HG03378 (cell line): ENCODE results near the gene CARD19.

Experiments
- ATAC-seq: cut with Tn5 transposase; IDR thresholded peaks from one replicate; pipeline ENCODE4 v1.9.1; 2021; ENCODE audit warnings: mild to moderate bottlenecking, moderate library complexity; ENCODE audit not compliant: unreplicated experiment

Gene CARD19

DNA sequence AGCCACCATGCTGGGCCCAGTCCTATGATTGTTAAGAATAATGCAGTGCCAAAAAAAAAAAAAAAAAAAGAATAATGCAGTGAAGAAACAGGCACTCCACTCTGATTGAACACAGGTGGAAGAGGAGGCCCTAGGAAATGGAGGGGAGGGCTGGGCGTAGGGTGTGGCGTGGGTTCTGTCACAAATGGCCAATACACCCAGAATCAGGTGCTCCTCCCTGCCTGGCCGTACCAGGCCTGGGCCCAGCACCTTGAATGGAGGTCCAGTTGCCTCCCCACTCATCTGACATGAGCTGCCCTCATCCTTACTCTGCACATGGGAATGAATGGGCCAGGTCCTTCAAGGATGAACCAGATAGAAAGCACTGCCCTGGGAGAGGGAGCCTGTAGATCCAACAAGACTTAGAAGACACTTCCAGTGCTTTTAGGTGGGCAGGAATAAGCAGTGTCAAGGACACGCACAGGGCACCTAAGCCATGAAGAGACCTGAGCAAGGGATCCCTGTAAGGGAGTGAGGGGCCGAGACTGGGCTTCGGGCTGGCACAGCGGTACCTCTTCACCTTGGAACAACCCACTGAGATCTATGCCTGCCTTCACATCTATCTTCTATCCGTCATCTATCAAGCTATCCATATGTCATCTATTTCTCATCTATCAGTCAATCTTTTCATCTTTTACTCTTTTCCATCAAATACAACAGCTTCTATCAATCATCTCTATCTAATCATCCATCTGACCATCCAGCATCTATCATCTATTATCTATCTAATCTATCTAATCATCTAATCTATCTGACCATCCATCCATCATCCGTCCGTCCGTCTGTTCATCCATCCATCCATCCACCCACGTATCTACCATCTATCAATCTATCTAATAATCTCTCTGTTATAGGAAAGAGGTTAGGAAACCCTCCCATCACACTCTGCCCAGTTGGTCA, 22.2 kb downstream of the CARD19 start:
- no peak for ATAC-seq

DNA sequence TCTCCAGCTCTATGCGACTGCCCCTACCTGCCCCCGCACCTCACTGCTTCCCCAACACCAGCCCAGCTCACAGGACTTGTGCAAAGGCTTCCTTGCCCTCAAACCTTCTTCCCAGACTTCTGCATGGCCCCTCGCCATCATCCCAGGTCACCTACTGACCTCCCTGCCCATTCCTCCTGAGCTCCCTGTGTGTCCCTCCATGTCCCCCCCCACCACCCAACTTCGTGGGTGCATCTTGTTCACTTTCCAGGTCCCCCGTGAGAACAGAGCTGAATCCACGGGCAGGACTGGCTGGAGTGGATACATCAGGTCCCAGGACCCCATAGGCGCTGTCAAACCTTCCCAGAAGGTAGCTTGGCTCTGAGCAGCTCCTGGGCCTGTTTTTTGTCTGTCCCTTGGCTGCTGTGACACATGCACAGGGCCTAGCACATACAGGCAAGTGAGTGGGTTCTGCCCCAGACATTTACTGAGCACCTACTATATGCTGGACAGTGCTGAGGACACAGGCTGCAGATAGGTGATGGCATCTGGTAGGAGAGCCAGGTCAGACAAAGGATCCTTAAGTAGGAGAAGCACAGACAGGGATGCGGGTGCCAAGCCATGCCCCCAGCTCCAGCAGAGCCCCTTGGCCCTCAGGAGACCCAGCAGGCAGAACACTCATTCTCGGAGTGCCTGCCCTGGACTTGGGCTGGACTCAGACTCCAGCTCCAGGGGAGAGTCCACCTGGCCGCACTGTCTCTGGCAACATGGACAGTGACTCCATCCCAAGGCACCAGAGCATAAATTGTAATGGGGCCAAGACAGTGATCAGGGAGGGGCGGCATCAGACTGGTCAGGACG, 23.1 kb downstream of the CARD19 start:
- no peak for ATAC-seq

DNA sequence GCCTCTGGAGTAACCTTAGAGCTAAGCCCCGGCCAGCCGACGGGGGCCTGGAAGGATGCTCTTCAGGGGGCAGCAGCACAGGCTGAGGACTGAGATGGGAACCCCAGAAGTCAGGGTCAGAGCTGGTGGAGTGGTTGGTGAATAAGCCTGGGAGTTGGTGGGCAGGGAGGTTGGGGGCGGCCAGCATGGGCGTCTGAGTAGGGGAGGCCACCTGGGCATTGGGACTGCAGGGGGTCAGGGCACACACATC, 23.6 kb downstream of the CARD19 start:
- no peak for ATAC-seq

DNA sequence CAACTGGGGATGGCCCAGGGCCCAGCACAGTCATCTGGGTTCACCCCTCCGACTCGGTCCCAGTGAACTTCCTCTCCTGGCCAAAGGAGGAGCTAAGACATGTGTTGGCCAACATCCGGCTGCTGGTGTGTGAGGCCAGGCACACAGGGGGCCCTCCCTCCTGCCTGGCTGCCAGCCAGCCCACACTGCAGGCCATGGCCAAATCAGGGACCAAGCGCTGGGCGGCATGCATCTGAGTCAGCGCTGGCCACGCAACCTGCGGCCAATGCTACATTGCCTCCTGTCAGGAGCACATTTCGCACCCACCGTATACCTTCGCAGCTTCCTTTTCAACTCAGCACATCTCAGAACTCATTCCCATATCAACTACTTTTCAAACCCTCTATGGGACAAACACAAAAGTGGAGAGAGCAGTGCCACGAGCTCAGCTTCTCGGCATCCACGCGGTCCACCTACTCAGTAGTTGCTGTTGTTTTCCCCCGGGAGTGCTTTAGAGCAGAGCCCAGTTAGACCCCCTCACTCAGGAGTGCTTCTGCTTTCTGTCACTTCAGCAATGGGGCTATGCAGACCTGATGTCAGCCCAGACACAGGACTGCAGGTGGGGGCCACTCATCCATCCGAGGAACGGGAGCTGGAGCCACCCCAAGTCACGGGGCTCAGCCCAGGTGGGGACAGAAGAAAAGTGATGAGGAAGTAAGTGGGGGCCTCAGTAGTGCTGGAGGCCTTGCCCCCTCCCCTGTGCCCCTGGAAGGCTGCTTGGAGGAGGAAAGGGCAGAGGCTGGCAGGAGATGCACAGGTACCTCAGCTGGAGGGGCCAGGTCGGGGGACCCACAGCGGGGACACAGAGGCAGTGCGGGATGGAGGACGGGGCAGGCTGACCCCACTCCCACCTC, 24.2 kb downstream of the CARD19 start:
- ATAC-seq = peak; percentile 82

DNA sequence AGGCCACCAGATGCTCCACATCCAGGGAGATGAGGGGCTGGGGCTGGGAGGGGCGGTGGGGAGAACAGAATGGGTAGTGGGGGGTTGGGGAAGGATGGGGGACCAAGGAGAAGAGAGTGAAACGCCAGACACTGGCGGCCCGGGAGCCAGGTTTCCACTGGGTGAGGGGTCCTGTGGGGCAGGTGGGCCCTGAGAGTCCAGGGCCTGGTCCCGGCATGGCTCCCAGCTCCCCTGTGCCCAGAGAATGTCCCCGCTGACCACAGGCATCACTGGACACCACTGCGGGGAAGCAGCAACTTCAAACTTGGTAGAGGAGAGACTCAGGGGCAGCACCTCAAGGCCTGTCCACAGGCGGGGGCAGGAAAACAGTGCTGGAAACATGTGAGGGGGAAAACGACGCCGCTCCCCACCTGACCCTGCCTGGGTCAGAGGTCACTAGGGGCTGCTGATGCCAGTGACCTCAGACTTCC, 24.9 kb downstream of the CARD19 start:
- no peak for ATAC-seq

DNA sequence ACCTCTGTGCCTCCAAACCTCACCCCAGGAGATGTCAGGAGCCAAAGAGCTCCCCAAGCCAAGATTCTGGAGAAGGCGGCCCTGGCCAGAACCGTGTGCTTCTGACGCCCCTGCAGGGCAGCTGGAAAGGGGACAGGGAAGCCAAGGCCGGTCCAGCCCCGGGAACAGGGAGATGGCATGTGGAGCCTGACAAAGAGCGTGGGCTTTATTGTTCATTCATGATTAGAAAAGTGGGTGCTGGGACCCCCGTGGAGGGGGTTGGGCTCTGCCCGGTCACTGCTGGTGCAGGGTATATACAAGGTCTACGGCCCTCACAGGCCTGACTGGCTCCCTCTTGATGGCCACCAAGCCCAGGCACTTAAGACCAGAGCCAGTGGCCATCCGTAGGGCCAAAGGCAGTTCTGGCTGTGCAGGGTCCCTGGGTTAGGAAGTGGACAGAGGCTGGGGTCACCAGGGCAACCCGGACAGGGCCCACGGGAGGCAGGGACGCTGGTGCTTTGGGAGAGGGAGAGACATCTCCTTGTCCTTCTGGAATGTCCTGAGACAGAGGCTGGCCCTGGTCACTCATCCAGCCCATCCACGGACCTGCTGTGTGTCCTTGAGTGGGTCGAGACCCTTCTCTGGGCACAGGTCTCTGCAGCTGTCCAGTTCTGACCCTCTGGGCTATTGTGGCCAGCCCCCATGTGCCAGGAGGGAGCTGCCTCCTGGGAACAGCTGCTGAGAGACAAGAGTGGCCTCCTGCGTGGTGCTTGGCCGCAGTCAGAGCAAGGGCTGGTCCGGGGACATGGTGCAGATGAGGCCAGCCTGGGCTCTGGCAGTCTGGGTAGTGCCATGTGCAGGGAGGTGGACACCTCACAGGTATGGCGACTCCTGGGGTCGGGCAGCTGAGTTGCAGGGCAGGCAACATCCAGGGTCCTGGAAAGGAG, 25.6 kb downstream of the CARD19 start:
- ATAC-seq = no peak

DNA sequence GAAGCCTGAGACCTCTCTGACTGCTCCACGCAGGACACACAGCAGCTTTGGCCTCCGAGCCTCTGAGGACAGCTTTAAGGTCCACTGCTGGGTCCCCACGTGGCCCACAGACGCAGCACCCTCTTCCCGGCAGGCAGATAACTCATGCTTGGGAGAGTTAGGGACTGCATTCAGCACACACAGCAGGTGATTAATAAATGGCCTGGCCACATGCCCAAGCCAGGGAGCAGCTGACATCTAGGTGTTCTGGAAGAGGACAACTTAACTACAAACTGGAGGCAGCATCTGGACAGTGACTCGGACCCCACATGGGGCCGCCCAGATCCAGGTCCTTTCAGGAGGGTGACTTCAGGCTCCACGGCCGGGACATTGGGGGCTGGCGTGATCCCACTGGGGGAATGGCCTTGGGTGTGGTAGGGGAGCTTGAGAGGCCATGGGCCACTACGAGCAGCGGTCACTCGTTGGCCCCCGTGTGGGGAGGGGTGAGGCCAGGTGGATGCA, 26.8 kb downstream of the CARD19 start:
- no peak for ATAC-seq

DNA sequence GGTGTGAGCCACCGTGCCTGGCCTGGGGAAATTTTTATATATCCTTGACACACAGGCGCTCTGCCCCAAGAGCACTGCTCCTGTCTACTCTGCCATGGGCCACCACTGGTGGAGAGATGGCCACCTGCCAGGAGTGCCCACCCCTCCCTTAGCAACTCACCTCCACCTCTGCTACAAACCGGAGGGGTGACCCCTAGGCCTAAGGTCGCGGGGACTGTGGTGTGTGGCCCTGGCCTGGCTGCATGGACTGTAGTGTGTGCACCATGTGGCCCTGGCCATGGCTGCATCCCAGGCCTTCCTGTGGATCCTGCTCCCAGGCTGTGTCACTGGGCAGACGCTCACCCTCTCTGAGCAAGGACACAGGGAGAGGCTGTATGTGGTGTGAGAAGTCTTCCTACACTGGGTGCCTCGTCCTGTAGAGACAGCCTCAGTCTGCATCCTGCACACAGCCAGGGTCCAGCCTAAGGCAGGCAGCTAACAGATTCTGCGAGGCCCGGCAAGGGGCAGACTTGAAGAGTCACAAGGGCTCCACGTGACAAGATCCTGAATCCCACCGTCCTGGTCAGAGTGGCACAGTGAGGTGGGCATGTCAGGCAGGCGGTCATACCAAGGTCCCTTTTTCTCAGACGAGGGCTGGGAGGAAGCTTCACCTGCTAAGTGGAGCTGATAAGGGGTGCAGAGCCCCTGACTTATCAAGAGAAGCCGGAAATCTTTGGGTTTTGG, 27.7 kb downstream of the CARD19 start:
- no peak for ATAC-seq

DNA sequence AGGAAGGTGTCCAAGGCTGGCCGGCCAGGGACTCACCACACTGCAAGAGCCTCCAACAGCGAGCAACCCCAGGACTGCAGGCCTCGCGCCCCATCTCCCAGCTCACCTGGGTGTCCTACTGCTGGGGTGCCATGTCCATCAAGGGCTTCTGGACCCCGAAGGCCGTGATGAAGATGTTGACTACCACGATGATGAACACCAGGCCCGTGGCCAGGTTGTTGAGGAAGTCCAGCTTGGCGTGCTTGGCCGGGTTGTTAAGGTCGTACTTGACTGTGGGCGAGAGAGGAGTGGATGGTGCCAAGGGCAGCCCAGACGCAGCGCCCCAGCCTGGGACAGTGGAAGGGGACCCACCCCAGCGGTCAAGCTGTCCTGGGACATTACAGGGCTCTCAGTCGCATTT, 28.8 kb downstream of the CARD19 start:
- ATAC-seq = no peak

DNA sequence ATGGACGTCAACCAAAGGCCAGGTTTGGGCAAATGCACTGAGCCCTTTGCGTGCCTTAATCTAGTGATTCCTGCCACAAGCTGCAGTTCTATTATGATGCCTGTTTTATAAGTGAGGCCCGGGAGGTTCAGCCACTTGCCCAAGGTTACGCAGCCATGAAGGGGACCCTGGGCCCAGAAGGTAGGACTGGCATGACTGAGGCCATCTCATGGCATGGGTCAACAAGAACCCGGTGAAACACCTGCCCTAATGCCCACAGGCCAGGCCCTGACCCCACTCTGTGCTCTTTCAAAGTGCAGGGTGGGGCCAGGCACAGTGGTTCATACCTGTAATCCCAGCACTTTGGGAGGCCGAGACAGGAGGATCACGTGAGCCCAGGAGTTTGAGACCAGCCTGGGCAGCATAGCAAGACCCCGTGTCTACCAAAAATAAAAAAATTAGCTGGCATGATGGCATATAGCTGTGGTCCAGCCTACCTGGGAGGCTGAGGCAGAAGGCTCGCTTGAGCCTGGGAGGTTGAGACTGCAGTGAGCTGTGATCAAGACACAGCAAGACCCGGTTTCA, 29.4 kb downstream of the CARD19 start:
- ATAC-seq = no peak

DNA sequence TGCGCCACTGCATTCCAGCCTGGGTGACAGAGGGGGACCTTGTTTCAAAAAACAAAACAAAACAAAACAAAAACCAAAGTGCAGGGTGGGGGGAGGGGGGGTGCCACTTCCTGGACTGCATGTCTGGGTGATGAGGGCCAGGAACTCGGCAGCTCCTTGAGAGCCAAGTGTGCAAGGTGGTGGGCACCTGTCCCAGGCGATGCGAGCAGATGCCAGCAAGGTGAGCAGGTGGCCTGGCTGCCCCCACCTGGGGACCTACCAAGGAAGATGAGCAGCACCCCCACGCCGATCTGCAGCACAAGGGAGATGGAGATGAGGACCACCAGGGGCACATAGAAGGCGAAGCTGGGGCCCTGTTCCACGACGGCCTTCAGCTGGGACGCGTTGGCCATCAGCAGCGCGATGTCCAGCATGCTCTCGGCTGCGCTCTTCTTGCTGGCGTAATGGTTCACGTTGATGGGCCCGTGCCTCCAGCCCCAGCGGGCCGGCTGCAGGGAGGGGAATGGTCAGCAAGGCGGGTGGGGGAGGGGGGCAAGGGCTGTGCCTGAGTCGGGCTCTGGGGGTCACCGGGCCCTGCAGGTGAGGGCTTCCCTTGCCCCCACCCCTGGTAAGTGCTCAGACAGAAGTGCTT, 30.2 kb downstream of the CARD19 start:
- no peak for ATAC-seq

DNA sequence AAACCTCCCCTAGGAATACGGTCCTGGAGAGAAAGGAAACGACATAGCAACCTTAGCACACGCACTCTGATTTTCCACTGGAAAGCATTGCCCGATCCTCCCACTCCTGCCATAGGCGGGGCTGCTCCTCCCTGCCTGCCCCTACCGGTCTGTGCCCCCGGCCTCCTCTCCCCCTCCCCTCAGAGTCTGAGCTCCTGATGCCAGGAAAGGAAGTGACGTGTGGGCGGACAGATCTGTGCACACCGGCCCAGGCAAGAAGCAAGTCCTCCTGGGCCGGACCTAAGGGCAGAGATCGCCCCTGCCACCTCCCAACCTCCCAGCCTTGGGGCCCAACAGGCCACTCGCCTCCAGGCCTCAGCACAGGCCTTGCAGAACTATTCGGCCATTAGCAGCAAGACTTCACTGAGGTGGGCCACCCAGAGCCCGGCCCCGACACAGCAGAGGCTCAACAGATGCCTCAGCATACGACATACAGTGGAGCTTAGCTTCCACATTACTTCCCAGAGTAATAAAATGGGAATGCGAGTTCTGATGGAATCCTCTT, 30.9 kb downstream of the CARD19 start:
- ATAC-seq = no peak

DNA sequence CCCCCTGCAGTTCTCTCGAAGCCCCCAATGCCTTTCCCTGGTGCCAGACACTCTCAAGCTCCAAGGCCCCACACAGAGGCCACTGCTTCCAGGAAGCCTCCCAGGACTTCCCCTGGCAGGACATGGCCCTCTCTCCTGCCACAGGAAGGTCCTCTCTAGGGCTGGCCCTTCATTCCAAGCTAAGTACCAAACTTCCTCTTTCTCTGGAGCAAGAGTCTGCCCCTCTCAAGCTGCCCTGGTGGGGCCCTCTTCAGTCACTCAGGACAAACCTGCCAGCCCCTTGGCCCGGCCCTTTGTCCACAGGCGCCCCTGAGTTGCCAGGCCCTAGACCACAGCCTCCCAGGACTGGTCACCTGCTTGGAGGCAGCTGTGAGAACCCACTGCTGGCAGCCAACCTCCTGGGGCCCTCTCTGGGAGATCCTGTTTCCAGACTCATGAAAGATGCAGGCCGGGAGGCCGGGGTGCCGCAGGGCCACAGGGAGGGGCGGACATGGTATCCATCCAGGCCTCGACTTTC, 31.4 kb downstream of the CARD19 start:
- ATAC-seq = no peak

DNA sequence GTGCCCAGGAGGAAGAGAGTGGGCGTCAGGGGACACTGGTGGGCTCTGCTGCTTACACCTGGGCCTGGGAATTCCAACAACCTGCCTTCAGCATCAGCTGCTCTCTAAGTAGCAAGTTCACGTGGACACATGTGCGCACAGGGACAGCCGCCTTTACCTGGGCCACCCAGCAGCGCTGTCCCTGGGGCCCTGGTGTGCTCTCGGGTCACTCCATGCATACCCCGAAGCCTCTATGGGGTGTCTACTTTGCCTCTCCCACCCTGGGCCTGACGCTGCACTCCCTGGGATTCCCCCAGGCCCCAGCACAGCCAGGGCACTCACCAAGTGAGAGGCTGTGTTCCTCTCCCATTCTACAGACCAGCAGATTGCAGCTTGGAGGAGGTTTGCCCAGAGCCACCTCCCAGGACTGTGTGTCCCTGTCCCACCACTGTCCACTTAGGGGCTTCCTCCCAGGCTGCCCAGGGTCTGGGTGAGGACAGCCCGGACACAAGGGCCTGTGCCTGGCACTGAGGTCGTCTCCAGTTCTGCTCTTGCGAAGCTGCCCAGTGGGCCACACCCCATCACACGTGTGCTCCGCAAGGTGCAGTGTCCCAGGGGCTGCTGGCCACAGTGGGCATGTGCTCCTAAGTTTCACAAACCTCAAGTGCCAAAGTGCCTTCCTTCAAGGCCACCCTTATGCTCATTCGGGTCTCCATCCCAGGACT, 32.1 kb downstream of the CARD19 start:
- ATAC-seq = no peak

DNA sequence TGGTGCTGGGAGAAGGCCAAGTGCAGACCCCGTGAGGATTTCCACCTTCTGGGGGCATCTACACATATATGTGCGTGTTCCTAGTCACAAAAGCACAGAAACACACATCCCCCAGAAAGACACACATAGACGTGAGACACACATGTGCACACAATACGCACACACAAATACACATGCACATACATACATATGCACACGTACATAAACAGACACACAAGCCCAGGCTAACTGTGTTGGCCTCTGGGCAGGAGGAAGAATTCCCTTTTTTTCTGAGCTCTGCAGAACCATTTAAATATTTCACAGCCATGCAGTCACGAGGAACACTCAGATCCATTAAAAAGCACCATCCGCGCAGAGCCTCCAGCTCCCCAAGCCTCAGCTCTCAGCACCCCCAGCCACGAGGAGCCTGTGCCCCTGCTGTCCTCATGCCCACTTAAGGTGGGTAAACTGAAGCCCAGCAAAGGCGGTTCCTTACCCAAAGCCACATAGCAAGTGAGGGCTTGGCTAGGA, 32.8 kb downstream of the CARD19 start:
- ATAC-seq = no peak

DNA sequence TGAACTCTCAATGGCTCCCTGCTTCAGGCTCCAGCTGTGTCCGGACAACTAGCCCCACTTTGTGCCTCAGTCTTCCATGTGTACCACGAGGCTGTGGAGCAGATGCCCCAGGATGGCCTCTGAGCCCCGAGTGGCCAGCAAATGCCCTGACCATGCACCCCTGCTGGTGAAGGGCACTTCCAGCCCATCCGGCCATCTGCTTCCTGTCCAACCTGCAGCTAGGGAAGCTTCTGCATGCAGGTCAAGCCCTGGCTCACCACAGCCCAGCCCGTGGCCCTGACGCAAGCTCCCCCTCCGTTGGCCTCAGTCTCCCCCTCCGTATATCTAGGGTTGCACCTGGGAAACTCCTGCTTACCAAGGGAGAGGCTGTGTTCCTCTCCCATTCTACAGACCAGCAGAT, 33.3 kb downstream of the CARD19 start:
- no peak for ATAC-seq
